ENCODE results near the gene ENO1. TPM values are rescaled to one million over a fixed set of nuclear protein-coding genes. Genes with fewer than 3 reads are reported as not detected.

Gene ENO1
- total and polyA plus RNA-seq, 2 experiments from 2014 or later = 3,076 to 4,945 TPM

- TF ChIP-seq CTCF (IDR thresholded peaks at IDR 0.05; ENCODE audit: low read depth, low read length) = peak; percentile 94
- H3K36me3 ChIP-seq = no peaks in the 10 kb centered on the region
- no peak overlapping the region for H3K27ac ChIP-seq
- H3K9me3 ChIP-seq (ENCODE audit: low read depth) = no peaks in the 10 kb centered on the region
- no peaks in the 10 kb centered on the region for H3K27me3 ChIP-seq
- no peak overlapping the region for H3K4me3 ChIP-seq
- DNase-seq (ENCODE audit: low read depth in 1 of 2, low spot score in 1 of 2) = peak; percentile 96 to 97
- peaks cover 7% of the 10 kb centered on the region for H3K4me1 ChIP-seq (ENCODE audit: low read depth)
Observed at GRCh38 chr1:8848663-8849386, 29.7 kb downstream of the ENO1 start.

- no peaks in the 10 kb centered on the region for H3K27me3 ChIP-seq
- no peak for DNase-seq (ENCODE audit: low read depth in 1 of 2, low spot score in 1 of 2)
- H3K27ac ChIP-seq = no peak overlapping the region
- TF ChIP-seq CTCF (IDR thresholded peaks at IDR 0.05; ENCODE audit: low read depth, low read length) = no peak
- H3K4me1 ChIP-seq (ENCODE audit: low read depth) = peaks cover 7% of the 10 kb centered on the region
- no peak overlapping the region for H3K4me3 ChIP-seq
- no peaks in the 10 kb centered on the region for H3K9me3 ChIP-seq (ENCODE audit: low read depth)
- no peaks in the 10 kb centered on the region for H3K36me3 ChIP-seq
Observed at GRCh38 chr1:8847990-8848389, 30.5 kb downstream of the ENO1 start.

GRCh38 chr1:8846263-8846662 lies 32.2 kb downstream of the ENO1 start:
- no peak for DNase-seq (ENCODE audit: low read depth in 1 of 2, low spot score in 1 of 2)
- H3K27me3 ChIP-seq = no peaks in the 10 kb centered on the region
- H3K27ac ChIP-seq = no peak overlapping the region
- no peaks in the 10 kb centered on the region for H3K36me3 ChIP-seq
- peaks cover 7% of the 10 kb centered on the region for H3K4me1 ChIP-seq (ENCODE audit: low read depth)
- TF ChIP-seq CTCF (IDR thresholded peaks at IDR 0.05; ENCODE audit: low read depth, low read length) = no peak
- H3K9me3 ChIP-seq (ENCODE audit: low read depth) = no peaks in the 10 kb centered on the region
- H3K4me3 ChIP-seq = no peak overlapping the region

GRCh38 chr1:8845104-8846097 lies 33.1 kb downstream of the ENO1 start:
- no peak overlapping the region for H3K4me3 ChIP-seq
- peaks cover 7% of the 10 kb centered on the region for H3K4me1 ChIP-seq (ENCODE audit: low read depth)
- H3K27me3 ChIP-seq = no peaks in the 10 kb centered on the region
- no peaks in the 10 kb centered on the region for H3K36me3 ChIP-seq
- DNase-seq (ENCODE audit: low read depth in 1 of 2, low spot score in 1 of 2) = no peak
- no peak overlapping the region for H3K27ac ChIP-seq
- no peaks in the 10 kb centered on the region for H3K9me3 ChIP-seq (ENCODE audit: low read depth)
- TF ChIP-seq CTCF (IDR thresholded peaks at IDR 0.05; ENCODE audit: low read depth, low read length) = no peak

GRCh38 chr1:8844501-8845006 lies 33.9 kb downstream of the ENO1 start:
- no peak for TF ChIP-seq CTCF (IDR thresholded peaks at IDR 0.05; ENCODE audit: low read depth, low read length)
- H3K27ac ChIP-seq = no peak overlapping the region

More at GRCh38 chr1:8844501-8845006, 33.9 kb downstream of the ENO1 start:
- no peaks in the 10 kb centered on the region for H3K27me3 ChIP-seq
- peaks cover 7% of the 10 kb centered on the region for H3K4me1 ChIP-seq (ENCODE audit: low read depth)
- H3K4me3 ChIP-seq = no peak overlapping the region
- H3K9me3 ChIP-seq (ENCODE audit: low read depth) = no peaks in the 10 kb centered on the region
- H3K36me3 ChIP-seq = no peaks in the 10 kb centered on the region
- peak in 1 of 2 donors; percentile 30 for DNase-seq (ENCODE audit: low read depth in 1 of 2, low spot score in 1 of 2)
